HL-60 (cell line): Measurements from ENCODE around the gene SORCS2.

Experiments used
- DNase-seq, 2 experiments: peaks; one replicate each; pipeline ENCODE4 v3.0.0-alpha.2; 2010 to 2020; ENCODE audit warnings: low read depth in 1 of 2, low spot score in 1 of 2
- H3K27ac ChIP-seq: fragments of 250-450 bp; sonication (Bioruptor Pico); replicated peaks from 2 replicates; pipeline ENCODE4 v1.5.1; 2020; ENCODE audit warnings: mild to moderate bottlenecking, moderate library complexity
- H3K27me3 ChIP-seq: fragments of 250-450 bp; sonication (Bioruptor Pico); 2 replicates; pipeline ENCODE4 v1.5.1; 2021; ENCODE audit warnings: mild to moderate bottlenecking, moderate library complexity; ENCODE audit not compliant: insufficient read depth, poor library complexity, severe bottlenecking
- H3K4me3 ChIP-seq: replicated peaks from 2 replicates; pipeline ENCODE4 v1.5.1; 2011; ENCODE audit warnings: mild to moderate bottlenecking, control low read depth, low read length; ENCODE audit not compliant: insufficient read depth
- CTCF ChIP-seq: IDR thresholded peaks from one replicate; pipeline ENCODE4 v1.5.1; 2011; ENCODE audit warnings: low read length, control low read depth, inconsistent platforms; ENCODE audit not compliant: insufficient read depth
- GABPA ChIP-seq: IDR thresholded peaks from 2 replicates; pipeline ENCODE4 v1.6.1; 2012; ENCODE audit warnings: low read depth
- POLR2AphosphoS5 ChIP-seq: IDR thresholded peaks from 2 replicates; pipeline ENCODE4 v1.6.1; 2012; ENCODE audit warnings: low read depth
- REST ChIP-seq: IDR thresholded peaks from 2 replicates; pipeline ENCODE4 v1.6.1; 2012; ENCODE audit warnings: low read depth; ENCODE audit not compliant: insufficient replicate concordance
- SPI1 ChIP-seq: IDR thresholded peaks from 2 replicates; pipeline ENCODE4 v1.6.1; 2012; ENCODE audit warnings: low read depth, mild to moderate bottlenecking, borderline replicate concordance

Gene SORCS2

GRCh38 chr4:7224878-7225533, 32.7 kb downstream of the SORCS2 start:
- H3K27ac ChIP-seq = no peak overlapping the region
- no peak for TF ChIP-seq POLR2AphosphoS5
- TF ChIP-seq GABPA = no peak
- no peak for TF ChIP-seq REST
- no peak for TF ChIP-seq CTCF
- TF ChIP-seq SPI1 = no peak
- H3K27me3 ChIP-seq = no peaks in the 10 kb centered on the region
- no peak for DNase-seq
- no peak overlapping the region for H3K4me3 ChIP-seq

GRCh38 chr4:7226439-7226838, 34.1 kb downstream of the SORCS2 start:
- H3K27me3 ChIP-seq = no peaks in the 10 kb centered on the region
- no peak overlapping the region for H3K4me3 ChIP-seq
- TF ChIP-seq REST (no peak), CTCF (no peak), POLR2AphosphoS5 (no peak), GABPA (no peak), SPI1 (no peak)
- no peak overlapping the region for H3K27ac ChIP-seq
- DNase-seq = no peak

- Histone ChIP-seq H3K4me3 (no peak overlapping the region), H3K27me3 (no peaks in the 10 kb centered on the region), H3K27ac (no peak overlapping the region)
- no peak for DNase-seq
- no peak for TF ChIP-seq POLR2AphosphoS5
- TF ChIP-seq SPI1 = no peak
- TF ChIP-seq CTCF = no peak
- no peak for TF ChIP-seq GABPA
- no peak for TF ChIP-seq REST
Observed at GRCh38 chr4:7227008-7227407, 34.7 kb downstream of the SORCS2 start.
